Measurements from ENCODE around the gene OLFML1.
A peak's percentile ranks its signal among the peaks of the same experiment; 100 is the strongest.

OLFML1 gene

DNA sequence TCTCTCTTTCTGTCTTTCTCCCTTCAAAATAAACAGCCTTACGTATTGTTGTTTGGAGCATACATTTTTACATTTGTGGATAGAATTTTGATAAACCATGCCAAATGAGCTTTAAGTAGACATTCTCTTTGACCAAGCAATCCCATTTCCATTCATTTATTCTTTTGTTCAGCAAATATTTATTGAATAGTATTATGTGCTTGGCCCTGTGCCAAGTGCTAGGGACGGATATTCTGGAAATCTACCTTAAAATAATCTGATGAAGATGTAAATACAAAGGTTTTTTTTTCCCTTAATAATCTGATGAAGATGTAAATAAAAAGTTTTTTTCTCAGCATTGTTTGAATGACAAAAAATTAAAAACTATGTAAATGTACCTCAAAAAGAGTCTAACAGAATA, 2.1 kb downstream of the OLFML1 start:
- TF ChIP-seq JUND (IDR thresholded peaks at IDR 0.05; ENCODE audit: low read depth): no peak
- in situ Hi-C loops (cut with HindIII; ENCODE audit: low pct_unique_long_range_greater_than_20kb, low sequenced_read_pairs): no loop called here
- no peak for DNase-seq (ENCODE audit: low read depth in 1 of 2, low spot score in 1 of 2)

GRCh38 chr11:7488681-7489080, 3.4 kb downstream of the OLFML1 start:
- in situ Hi-C loops (cut with HindIII; ENCODE audit: low pct_unique_long_range_greater_than_20kb, low sequenced_read_pairs): no loop called here
- DNase-seq (ENCODE audit: low read depth in 1 of 2, low spot score in 1 of 2): no peak
- no peak for TF ChIP-seq JUND (IDR thresholded peaks at IDR 0.05; ENCODE audit: low read depth)

DNA sequence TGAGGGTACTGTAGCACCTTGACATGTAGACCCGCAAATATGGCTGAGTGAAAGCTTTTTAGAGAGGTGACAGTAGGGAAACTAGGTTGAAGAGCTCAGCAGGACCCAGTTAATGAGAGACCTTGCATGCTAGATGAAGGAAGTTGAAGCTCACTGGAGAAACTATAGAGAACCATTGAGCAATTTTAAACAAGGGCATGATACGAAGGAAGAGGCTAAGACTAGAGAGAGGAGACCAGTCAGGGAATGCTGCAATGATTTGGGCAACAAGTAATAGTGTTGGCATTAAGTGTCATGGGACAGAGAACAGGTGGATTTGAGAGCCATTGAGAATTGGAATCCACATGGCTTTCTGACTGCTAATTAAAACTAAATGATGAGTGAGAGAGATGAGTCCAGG, 4.1 kb downstream of the OLFML1 start:
- in situ Hi-C loops (cut with HindIII; ENCODE audit: low pct_unique_long_range_greater_than_20kb, low sequenced_read_pairs): no loop called here
- no peak for TF ChIP-seq JUND (IDR thresholded peaks at IDR 0.05; ENCODE audit: low read depth)
- no peak for DNase-seq (ENCODE audit: low read depth in 1 of 2, low spot score in 1 of 2)

- in situ Hi-C loops (cut with HindIII; ENCODE audit: low pct_unique_long_range_greater_than_20kb, low sequenced_read_pairs): no loop called here
- no peak for DNase-seq (ENCODE audit: low read depth in 1 of 2, low spot score in 1 of 2)
- no peak for TF ChIP-seq JUND (IDR thresholded peaks at IDR 0.05; ENCODE audit: low read depth)
Observed at GRCh38 chr11:7490054-7490453, 4.7 kb downstream of the OLFML1 start.

- in situ Hi-C loops (cut with HindIII; ENCODE audit: low pct_unique_long_range_greater_than_20kb, low sequenced_read_pairs): no loop called here
- TF ChIP-seq JUND (IDR thresholded peaks at IDR 0.05; ENCODE audit: low read depth): no peak
- no peak for DNase-seq (ENCODE audit: low read depth in 1 of 2, low spot score in 1 of 2)
Observed at GRCh38 chr11:7490535-7490934, 5.2 kb downstream of the OLFML1 start.

GRCh38 chr11:7492253-7492652, 6.9 kb downstream of the OLFML1 start:
- in situ Hi-C loops (cut with HindIII; ENCODE audit: low pct_unique_long_range_greater_than_20kb, low sequenced_read_pairs): no loop called here
- TF ChIP-seq JUND (IDR thresholded peaks at IDR 0.05; ENCODE audit: low read depth): no peak
- no peak for DNase-seq (ENCODE audit: low read depth in 1 of 2, low spot score in 1 of 2)

- in situ Hi-C loops (cut with HindIII; ENCODE audit: low pct_unique_long_range_greater_than_20kb, low sequenced_read_pairs): no loop called here
- DNase-seq (ENCODE audit: low read depth in 1 of 2, low spot score in 1 of 2): peak in 1 of 2 experiments; percentile 20
- TF ChIP-seq JUND (IDR thresholded peaks at IDR 0.05; ENCODE audit: low read depth): no peak
Observed at GRCh38 chr11:7493670-7494069, 8.4 kb downstream of the OLFML1 start.

DNA sequence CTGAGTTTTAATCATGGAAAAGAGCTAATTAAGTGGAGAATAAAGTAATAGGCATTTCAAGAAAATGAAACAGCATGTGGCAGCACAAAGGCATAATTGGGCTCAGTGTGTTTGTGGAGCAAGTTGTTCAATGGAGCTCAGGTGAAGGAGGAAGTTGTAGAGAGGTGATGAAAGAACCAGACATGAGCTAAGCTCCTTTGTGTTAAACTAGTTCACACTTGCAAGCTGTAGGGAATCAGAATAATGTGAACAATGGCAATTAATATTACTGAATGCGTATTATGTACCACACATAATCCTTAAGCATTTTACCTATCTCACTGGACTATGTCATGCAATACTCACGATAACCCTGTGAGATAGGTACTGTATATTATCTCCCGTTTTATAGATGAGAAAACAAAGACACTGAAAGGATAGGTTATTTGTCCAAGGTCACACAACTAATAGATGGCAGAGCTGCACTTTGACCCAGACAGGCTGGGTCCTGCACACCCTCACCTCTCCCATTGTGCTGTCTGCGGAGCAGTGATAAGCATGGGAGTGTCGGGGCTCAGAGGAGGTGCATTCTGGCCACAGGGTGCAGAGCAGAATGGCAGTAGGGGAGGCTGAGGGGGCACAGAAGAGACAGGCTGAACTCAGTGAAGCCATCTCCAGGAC, 8.9 kb downstream of the OLFML1 start:
- in situ Hi-C loops (cut with HindIII; ENCODE audit: low pct_unique_long_range_greater_than_20kb, low sequenced_read_pairs): no loop called here

GRCh38 chr11:7495882-7496551, 10.7 kb downstream of the OLFML1 start:
- TF ChIP-seq JUND (IDR thresholded peaks at IDR 0.05; ENCODE audit: low read depth): no peak
- DNase-seq (ENCODE audit: low read depth in 1 of 2, low spot score in 1 of 2): no peak
- in situ Hi-C loops (cut with HindIII; ENCODE audit: low pct_unique_long_range_greater_than_20kb, low sequenced_read_pairs): no loop called here

More for the DNA sequence above, 8.9 kb downstream of the OLFML1 start:
- no peak for TF ChIP-seq JUND (IDR thresholded peaks at IDR 0.05; ENCODE audit: low read depth)
- no peak for DNase-seq (ENCODE audit: low read depth in 1 of 2, low spot score in 1 of 2)

GRCh38 chr11:7498193-7498592, 12.9 kb downstream of the OLFML1 start:
- no peak for DNase-seq (ENCODE audit: low read depth in 1 of 2, low spot score in 1 of 2)
- TF ChIP-seq JUND (IDR thresholded peaks at IDR 0.05; ENCODE audit: low read depth): no peak

GRCh38 chr11:7499081-7499480, 13.8 kb downstream of the OLFML1 start:
- in situ Hi-C loops (cut with HindIII; ENCODE audit: low pct_unique_long_range_greater_than_20kb, low sequenced_read_pairs): no loop called here
- no peak for DNase-seq (ENCODE audit: low read depth in 1 of 2, low spot score in 1 of 2)

More at GRCh38 chr11:7498193-7498592, 12.9 kb downstream of the OLFML1 start:
- in situ Hi-C loops (cut with HindIII; ENCODE audit: low pct_unique_long_range_greater_than_20kb, low sequenced_read_pairs): no loop called here

DNA sequence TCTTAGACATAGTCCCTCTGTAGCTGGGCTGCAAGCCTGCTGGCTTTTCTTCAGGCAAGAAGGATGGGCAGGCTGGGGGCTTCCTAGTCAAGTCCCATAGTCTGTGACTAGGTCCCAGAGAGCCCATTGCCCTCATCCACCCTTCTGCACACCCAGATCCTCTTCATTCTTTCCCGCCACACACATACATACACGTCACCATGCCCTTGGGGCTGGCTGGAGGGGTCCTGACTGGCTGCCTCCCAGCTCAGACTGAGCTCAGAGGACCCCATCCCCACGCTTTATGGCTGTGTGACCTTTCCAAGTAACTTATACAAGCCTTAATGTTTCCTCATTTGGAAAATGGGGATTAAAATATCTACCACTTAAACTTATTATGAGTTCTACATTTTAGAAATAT, 14.9 kb downstream of the OLFML1 start:
- in situ Hi-C loops (cut with HindIII; ENCODE audit: low pct_unique_long_range_greater_than_20kb, low sequenced_read_pairs): no loop called here
- TF ChIP-seq JUND (IDR thresholded peaks at IDR 0.05; ENCODE audit: low read depth): no peak
- DNase-seq (ENCODE audit: low read depth in 1 of 2, low spot score in 1 of 2): no peak

More at GRCh38 chr11:7499081-7499480, 13.8 kb downstream of the OLFML1 start:
- no peak for TF ChIP-seq JUND (IDR thresholded peaks at IDR 0.05; ENCODE audit: low read depth)

GRCh38 chr11:7501251-7501650, 15.9 kb downstream of the OLFML1 start:
- in situ Hi-C loops (cut with HindIII; ENCODE audit: low pct_unique_long_range_greater_than_20kb, low sequenced_read_pairs): no loop called here
- TF ChIP-seq JUND (IDR thresholded peaks at IDR 0.05; ENCODE audit: low read depth): no peak
- DNase-seq (ENCODE audit: low read depth in 1 of 2, low spot score in 1 of 2): no peak

All from T47D (cell line).